ENCODE results near the gene FYN.

GRCh38 chr6:111842891-111843290, 30.4 kb downstream of the FYN start:
- TF ChIP-seq CTCF (conservative IDR thresholded peaks at IDR 0.05; ENCODE audit: low read depth, low read length) (no peak), EZH2 (IDR thresholded peaks at IDR 0.05; ENCODE audit: borderline replicate concordance, low read depth, low read length, poor library complexity, severe bottlenecking) (no peak)
